Vagina (tissue), 2 donors: ENCODE data around the gene SCARF2. TPM values are rescaled to one million over a fixed set of nuclear protein-coding genes. Genes with fewer than 3 reads are reported as not detected.

ENCODE experiments used
- DNase-seq, 2 donors: peaks; one replicate each; pipeline ENCODE4 v3.0.0-alpha.2; 2017; ENCODE audit errors: extremely low spot score in 2 of 2
- H3K27ac ChIP-seq: fragments of 200-600 bp; sonication (generic); one replicate; pipeline ENCODE4 v1.5.1; 2019
- H3K27me3 ChIP-seq: fragments of 200-600 bp; sonication (generic); one replicate; pipeline ENCODE4 v1.5.1; 2019
- H3K36me3 ChIP-seq, 2 donors: fragments of 200-600 bp; sonication (generic); one replicate each; pipeline ENCODE4 v1.5.1; 2017 to 2019
- H3K4me1 ChIP-seq: fragments of 200-600 bp; sonication (generic); one replicate; pipeline ENCODE4 v1.5.1; 2019
- H3K4me3 ChIP-seq, 2 donors: fragments of 200-600 bp; sonication (generic); 1 replicate in 1 of 2; 2 replicates in 1 of 2; pipeline ENCODE4 v1.5.1; 2016 to 2019
- H3K9me3 ChIP-seq: fragments of 200-600 bp; sonication (generic); one replicate; pipeline ENCODE4 v1.5.1; 2019
- POLR2A ChIP-seq, 2 donors: fragments of 450-650 bp; IDR thresholded peaks; one replicate each; pipeline ENCODE4 v1.6.1; 2017; ENCODE audit warnings: antibody characterized with exemption in 2 of 2, mild to moderate bottlenecking in 2 of 2, moderate library complexity in 2 of 2
- POLR2AphosphoS5 ChIP-seq, 2 donors: sonication (generic); formaldehyde crosslinking; IDR thresholded peaks; one replicate each; pipeline ENCODE4 v1.9.0; 2017; ENCODE audit warnings: antibody characterized with exemption in 2 of 2, mild to moderate bottlenecking in 2 of 2, low read depth in 1 of 2; ENCODE audit not compliant: insufficient read depth in 1 of 2
- intact Hi-C: fragments of 100-400 bp; cut with DNase I; formaldehyde crosslinking; loops from one replicate; pipeline ENCODE4 v1.15.1; 2023
- total RNA-seq: library from RNA; depleted of rRNA; stranded (reverse); fragments of >200 nt; gene quantifications from one replicate; pipeline ENCODE4 v1.2.3, GENCODE V29; 2016
- TF ChIP-seq, protein P1 (sequence below), 3 experiments: fragments of 450-650 bp in 2 of 3; fragments of 200-600 bp in 1 of 3; sonication (generic) in 1 of 3; IDR thresholded peaks; one replicate each; pipeline ENCODE4 v1.5.1; 2017 to 2019; ENCODE audit warnings: antibody characterized with exemption in 3 of 3, mild to moderate bottlenecking in 2 of 3, moderate library complexity in 2 of 3

The SCARF2 gene
- total RNA-seq, 1 donor from 2014 or later: 32.2 TPM

DNA sequence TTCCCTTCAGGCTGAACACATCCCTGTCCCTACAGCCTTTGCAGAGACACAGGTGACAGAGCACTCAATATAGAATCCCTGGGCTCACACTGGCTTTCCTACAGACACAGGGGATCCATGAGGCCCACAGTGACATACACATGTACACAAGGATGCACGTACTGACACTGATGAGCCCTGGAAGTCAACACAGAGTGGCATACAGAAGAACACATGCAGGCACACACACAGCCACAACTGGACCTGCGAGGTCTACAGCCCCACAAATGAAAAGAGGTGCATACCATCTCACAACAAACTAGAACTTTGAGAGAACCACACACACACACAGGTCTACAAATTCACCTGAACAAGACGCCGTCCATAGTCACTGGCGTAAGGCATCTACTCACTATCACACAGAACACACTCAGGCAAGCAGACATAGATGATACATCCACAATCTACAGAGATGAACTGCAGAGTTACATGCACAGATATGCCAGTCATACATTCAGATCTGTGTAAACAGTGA, 47.2 kb downstream of the SCARF2 start:
- intact Hi-C loops: no loop called here
- Histone ChIP-seq H3K27me3 (no peaks in the 10 kb centered on the region), H3K9me3 (no peaks in the 10 kb centered on the region), H3K4me1 (peaks cover 17% of the 10 kb centered on the region), H3K4me3 (no peak overlapping the region), H3K27ac (no peak overlapping the region), H3K36me3 (no peaks in the 10 kb centered on the region)
- TF ChIP-seq, protein P1, sequence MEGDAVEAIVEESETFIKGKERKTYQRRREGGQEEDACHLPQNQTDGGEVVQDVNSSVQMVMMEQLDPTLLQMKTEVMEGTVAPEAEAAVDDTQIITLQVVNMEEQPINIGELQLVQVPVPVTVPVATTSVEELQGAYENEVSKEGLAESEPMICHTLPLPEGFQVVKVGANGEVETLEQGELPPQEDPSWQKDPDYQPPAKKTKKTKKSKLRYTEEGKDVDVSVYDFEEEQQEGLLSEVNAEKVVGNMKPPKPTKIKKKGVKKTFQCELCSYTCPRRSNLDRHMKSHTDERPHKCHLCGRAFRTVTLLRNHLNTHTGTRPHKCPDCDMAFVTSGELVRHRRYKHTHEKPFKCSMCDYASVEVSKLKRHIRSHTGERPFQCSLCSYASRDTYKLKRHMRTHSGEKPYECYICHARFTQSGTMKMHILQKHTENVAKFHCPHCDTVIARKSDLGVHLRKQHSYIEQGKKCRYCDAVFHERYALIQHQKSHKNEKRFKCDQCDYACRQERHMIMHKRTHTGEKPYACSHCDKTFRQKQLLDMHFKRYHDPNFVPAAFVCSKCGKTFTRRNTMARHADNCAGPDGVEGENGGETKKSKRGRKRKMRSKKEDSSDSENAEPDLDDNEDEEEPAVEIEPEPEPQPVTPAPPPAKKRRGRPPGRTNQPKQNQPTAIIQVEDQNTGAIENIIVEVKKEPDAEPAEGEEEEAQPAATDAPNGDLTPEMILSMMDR (IDR thresholded peaks at IDR 0.05): no peak
- TF ChIP-seq POLR2AphosphoS5 (IDR thresholded peaks at IDR 0.05; ENCODE audit: insufficient read depth in 1 of 2, low read depth in 1 of 2): no peak
- no peak for TF ChIP-seq POLR2A (IDR thresholded peaks at IDR 0.05)
- no peak for DNase-seq

DNA sequence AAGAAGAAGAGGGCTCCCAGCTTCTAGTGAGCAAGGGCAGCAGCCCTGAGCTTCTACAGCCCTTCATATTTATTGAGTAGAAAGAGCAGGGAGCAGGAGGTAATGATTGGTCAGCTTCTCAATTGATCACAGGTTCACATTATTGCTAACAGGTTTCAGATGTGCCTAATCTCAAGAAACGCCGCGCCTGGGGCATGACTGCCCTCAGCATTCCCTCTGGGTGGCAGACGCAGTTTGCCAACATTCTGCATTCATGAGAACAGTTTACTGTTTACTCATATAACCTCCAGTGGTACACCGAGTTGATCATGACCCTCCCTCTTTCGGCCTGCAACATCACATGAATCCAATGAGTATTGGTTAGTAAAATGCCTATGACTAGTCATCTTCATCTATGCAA, 48.3 kb downstream of the SCARF2 start:
- Histone ChIP-seq H3K4me1 (peaks cover 5% of the 10 kb centered on the region), H3K27ac (no peak overlapping the region), H3K36me3 (no peaks in the 10 kb centered on the region), H3K27me3 (no peaks in the 10 kb centered on the region), H3K4me3 (no peak overlapping the region), H3K9me3 (no peaks in the 10 kb centered on the region)
- intact Hi-C loops: no loop called here
- DNase-seq: no peak
- TF ChIP-seq POLR2A (IDR thresholded peaks at IDR 0.05) (no peak), POLR2AphosphoS5 (IDR thresholded peaks at IDR 0.05; ENCODE audit: insufficient read depth in 1 of 2, low read depth in 1 of 2) (no peak)
- TF ChIP-seq, protein P1 (IDR thresholded peaks at IDR 0.05): no peak

DNA sequence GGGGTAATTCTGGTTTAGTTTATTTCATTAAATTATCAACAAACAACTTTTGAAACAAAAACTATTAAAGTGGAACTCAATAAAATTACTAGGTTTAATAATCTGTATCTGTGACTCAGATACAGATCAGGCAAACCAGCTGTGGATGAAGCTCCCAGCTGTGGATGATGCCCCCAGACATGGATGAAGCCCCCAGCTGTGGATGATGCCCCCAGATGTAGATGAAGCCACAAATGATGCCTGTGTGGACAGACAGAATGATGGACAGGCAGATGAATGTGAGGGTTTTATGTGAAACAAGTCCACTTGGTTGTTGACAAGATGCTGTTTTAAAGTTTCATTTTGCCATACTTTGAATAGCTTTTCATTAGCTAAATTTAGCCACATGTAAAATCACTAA, 49.4 kb downstream of the SCARF2 start:
- Histone ChIP-seq H3K9me3 (no peaks in the 10 kb centered on the region), H3K4me3 (no peak overlapping the region), H3K27me3 (no peaks in the 10 kb centered on the region), H3K36me3 (no peaks in the 10 kb centered on the region), H3K27ac (no peak overlapping the region), H3K4me1 (no peaks in the 10 kb centered on the region)
- TF ChIP-seq POLR2A (IDR thresholded peaks at IDR 0.05): no peak
- TF ChIP-seq POLR2AphosphoS5 (IDR thresholded peaks at IDR 0.05; ENCODE audit: insufficient read depth in 1 of 2, low read depth in 1 of 2): no peak
- TF ChIP-seq, protein P1 (IDR thresholded peaks at IDR 0.05): no peak
- intact Hi-C loops: no loop called here
- DNase-seq: no peak

DNA sequence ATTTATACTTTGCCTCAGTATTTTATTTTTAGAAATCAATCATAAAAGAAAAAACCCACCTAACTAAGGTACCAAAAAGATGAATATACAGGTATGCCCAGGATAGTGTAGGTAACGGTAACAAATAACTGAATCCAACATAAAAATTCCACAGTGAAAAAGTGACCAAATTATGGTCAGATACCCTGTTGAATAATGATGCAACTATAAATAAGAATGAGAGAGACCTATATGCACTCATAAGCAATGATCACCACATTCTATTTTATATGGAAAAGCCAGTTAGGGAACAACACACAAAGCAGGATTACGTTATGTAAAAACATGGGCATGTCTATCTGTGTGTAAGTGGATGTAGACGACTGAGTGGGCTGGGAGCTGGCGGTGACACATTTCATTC, 50.7 kb downstream of the SCARF2 start:
- no peak for DNase-seq
- Histone ChIP-seq H3K9me3 (no peaks in the 10 kb centered on the region), H3K27ac (no peak overlapping the region), H3K4me1 (no peaks in the 10 kb centered on the region), H3K4me3 (no peak overlapping the region), H3K27me3 (no peaks in the 10 kb centered on the region), H3K36me3 (no peaks in the 10 kb centered on the region)
- TF ChIP-seq POLR2A (IDR thresholded peaks at IDR 0.05) (no peak), POLR2AphosphoS5 (IDR thresholded peaks at IDR 0.05; ENCODE audit: insufficient read depth in 1 of 2, low read depth in 1 of 2) (no peak)
- TF ChIP-seq, protein P1 (IDR thresholded peaks at IDR 0.05): no peak
- intact Hi-C loops: no loop called here

DNA sequence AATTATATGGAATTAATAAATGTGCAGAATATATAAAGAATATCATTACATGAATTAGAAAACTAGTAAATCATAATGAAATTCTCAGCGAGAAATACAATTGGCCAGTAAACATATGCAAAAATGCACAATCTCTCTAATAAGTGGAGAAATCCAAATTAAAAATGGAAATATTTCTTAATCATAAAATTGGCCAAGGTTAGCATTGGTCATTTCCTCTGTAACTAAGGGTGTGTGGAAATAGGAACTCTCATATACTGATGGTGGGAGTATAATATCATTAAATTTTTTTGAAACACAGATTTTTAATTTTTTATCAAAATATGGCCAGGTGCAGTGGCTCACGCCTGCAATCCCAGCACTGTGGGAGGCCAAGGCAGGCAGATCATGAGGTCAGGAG, 51.3 kb downstream of the SCARF2 start:
- Histone ChIP-seq H3K27ac (no peak overlapping the region), H3K9me3 (no peaks in the 10 kb centered on the region), H3K27me3 (no peaks in the 10 kb centered on the region), H3K4me1 (no peaks in the 10 kb centered on the region), H3K4me3 (no peak overlapping the region), H3K36me3 (no peaks in the 10 kb centered on the region)
- TF ChIP-seq, protein P1 (IDR thresholded peaks at IDR 0.05): no peak
- TF ChIP-seq POLR2AphosphoS5 (IDR thresholded peaks at IDR 0.05; ENCODE audit: insufficient read depth in 1 of 2, low read depth in 1 of 2): no peak
- no peak for TF ChIP-seq POLR2A (IDR thresholded peaks at IDR 0.05)
- DNase-seq: no peak
- intact Hi-C loops: no loop called here
